Ishikawa (cell line): ENCODE results near the gene SERPINE3.

ENCODE experiments used
- FOXM1 ChIP-seq: IDR thresholded peaks from 2 replicates; pipeline ENCODE4 v1.6.1; 2012; ENCODE audit warnings: low read depth, borderline replicate concordance
- TEAD4 ChIP-seq: IDR thresholded peaks from 2 replicates; pipeline ENCODE4 v1.6.1; 2012
- YY1 ChIP-seq: IDR thresholded peaks from 2 replicates; pipeline ENCODE4 v1.6.1; 2012; ENCODE audit warnings: low read depth
- TF ChIP-seq, protein P1 (sequence below): IDR thresholded peaks from 2 replicates; pipeline ENCODE4 v1.6.1; 2012; ENCODE audit warnings: low read depth, mild to moderate bottlenecking
- TF ChIP-seq, protein P2 (sequence below): IDR thresholded peaks from 2 replicates; pipeline ENCODE4 v1.6.1; 2012

DNA sequence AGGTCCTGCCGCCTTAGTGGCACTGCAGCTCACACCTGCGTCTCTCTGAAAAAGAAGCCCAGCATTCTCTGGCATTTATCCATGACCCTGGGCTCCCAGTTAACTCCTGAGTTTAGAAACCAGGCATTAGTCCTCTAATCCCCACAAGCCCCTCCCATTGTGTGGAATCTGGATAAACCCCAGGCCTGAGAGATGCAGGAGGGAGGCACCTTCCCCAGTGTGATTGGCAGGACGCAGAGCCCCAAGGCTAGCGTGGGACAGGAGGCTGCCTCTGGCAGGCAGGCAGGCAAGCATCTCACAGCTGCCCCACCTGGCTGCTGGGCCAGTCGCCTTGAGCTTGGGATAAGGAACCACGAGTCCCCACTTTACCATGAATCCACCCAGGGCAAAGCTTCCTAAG, 11.0 kb upstream of the SERPINE3 start:
- TF ChIP-seq YY1: no peak
- no peak for TF ChIP-seq TEAD4
- TF ChIP-seq, protein P1, sequence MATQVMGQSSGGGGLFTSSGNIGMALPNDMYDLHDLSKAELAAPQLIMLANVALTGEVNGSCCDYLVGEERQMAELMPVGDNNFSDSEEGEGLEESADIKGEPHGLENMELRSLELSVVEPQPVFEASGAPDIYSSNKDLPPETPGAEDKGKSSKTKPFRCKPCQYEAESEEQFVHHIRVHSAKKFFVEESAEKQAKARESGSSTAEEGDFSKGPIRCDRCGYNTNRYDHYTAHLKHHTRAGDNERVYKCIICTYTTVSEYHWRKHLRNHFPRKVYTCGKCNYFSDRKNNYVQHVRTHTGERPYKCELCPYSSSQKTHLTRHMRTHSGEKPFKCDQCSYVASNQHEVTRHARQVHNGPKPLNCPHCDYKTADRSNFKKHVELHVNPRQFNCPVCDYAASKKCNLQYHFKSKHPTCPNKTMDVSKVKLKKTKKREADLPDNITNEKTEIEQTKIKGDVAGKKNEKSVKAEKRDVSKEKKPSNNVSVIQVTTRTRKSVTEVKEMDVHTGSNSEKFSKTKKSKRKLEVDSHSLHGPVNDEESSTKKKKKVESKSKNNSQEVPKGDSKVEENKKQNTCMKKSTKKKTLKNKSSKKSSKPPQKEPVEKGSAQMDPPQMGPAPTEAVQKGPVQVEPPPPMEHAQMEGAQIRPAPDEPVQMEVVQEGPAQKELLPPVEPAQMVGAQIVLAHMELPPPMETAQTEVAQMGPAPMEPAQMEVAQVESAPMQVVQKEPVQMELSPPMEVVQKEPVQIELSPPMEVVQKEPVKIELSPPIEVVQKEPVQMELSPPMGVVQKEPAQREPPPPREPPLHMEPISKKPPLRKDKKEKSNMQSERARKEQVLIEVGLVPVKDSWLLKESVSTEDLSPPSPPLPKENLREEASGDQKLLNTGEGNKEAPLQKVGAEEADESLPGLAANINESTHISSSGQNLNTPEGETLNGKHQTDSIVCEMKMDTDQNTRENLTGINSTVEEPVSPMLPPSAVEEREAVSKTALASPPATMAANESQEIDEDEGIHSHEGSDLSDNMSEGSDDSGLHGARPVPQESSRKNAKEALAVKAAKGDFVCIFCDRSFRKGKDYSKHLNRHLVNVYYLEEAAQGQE: no peak
- TF ChIP-seq, protein P2, sequence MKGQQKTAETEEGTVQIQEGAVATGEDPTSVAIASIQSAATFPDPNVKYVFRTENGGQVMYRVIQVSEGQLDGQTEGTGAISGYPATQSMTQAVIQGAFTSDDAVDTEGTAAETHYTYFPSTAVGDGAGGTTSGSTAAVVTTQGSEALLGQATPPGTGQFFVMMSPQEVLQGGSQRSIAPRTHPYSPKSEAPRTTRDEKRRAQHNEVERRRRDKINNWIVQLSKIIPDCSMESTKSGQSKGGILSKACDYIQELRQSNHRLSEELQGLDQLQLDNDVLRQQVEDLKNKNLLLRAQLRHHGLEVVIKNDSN: no peak
- TF ChIP-seq FOXM1: no peak
